ENCODE results near the gene KCNK2.

The KCNK2 gene

GRCh38 chr1:215192306-215192705 lies 109.8 kb downstream of the KCNK2 start:
- no peak for TF ChIP-seq CTCF (IDR thresholded peaks at IDR 0.05; ENCODE audit: insufficient read depth, low read length)
- TF ChIP-seq REST (IDR thresholded peaks at IDR 0.05; ENCODE audit: insufficient replicate concordance, low read depth), result no peak
- TF ChIP-seq GABPA (IDR thresholded peaks at IDR 0.05; ENCODE audit: low read depth), result no peak
- no peak for TF ChIP-seq SPI1 (IDR thresholded peaks at IDR 0.05; ENCODE audit: borderline replicate concordance, low read depth)
- TF ChIP-seq POLR2AphosphoS5 (IDR thresholded peaks at IDR 0.05; ENCODE audit: low read depth), result no peak
- DNase-seq (ENCODE audit: low read depth in 1 of 2, low spot score in 1 of 2), result no peak
- H3K27ac ChIP-seq (replicated peaks), result no peak overlapping the region
- H3K4me3 ChIP-seq (replicated peaks; ENCODE audit: insufficient read depth, low read length), result no peak overlapping the region
- H3K27me3 ChIP-seq (ENCODE audit: insufficient read depth, poor library complexity, severe bottlenecking), result no peaks in the 10 kb centered on the region

DNA sequence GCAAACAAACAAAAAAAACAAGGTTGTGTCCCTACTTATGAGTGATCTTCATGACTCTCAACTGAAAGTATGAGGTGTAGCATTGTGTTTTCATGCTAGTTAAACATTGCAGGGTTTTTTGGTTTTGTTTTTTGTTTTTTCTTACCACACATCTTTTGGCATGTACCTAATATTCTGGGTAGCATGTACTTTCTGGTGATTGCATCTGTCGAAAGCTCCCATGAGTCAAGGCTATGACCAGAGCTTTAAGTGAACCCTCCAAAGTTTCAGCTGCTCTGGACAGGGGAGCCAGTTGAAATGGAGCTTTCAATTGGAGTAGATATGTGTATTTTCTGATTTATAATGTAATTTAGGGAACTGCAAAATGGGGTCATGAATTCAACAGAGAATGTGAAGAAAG lies 115.5 kb downstream of the KCNK2 start:
- TF ChIP-seq CTCF (IDR thresholded peaks at IDR 0.05; ENCODE audit: insufficient read depth, low read length), result no peak
- TF ChIP-seq REST (IDR thresholded peaks at IDR 0.05; ENCODE audit: insufficient replicate concordance, low read depth), result no peak
- TF ChIP-seq GABPA (IDR thresholded peaks at IDR 0.05; ENCODE audit: low read depth), result no peak
- no peak for TF ChIP-seq SPI1 (IDR thresholded peaks at IDR 0.05; ENCODE audit: borderline replicate concordance, low read depth)
- TF ChIP-seq POLR2AphosphoS5 (IDR thresholded peaks at IDR 0.05; ENCODE audit: low read depth), result no peak
- DNase-seq (ENCODE audit: low read depth in 1 of 2, low spot score in 1 of 2), result no peak
- H3K4me3 ChIP-seq (replicated peaks; ENCODE audit: insufficient read depth, low read length), result no peak overlapping the region
- H3K27me3 ChIP-seq (ENCODE audit: insufficient read depth, poor library complexity, severe bottlenecking), result no peaks in the 10 kb centered on the region
- no peak overlapping the region for H3K27ac ChIP-seq (replicated peaks)

- H3K27ac ChIP-seq (replicated peaks), result no peak overlapping the region
- no peaks in the 10 kb centered on the region for H3K27me3 ChIP-seq (ENCODE audit: insufficient read depth, poor library complexity, severe bottlenecking)
- no peak for DNase-seq (ENCODE audit: low read depth in 1 of 2, low spot score in 1 of 2)
- no peak overlapping the region for H3K4me3 ChIP-seq (replicated peaks; ENCODE audit: insufficient read depth, low read length)
- TF ChIP-seq SPI1 (IDR thresholded peaks at IDR 0.05; ENCODE audit: borderline replicate concordance, low read depth) (no peak), GABPA (IDR thresholded peaks at IDR 0.05; ENCODE audit: low read depth) (no peak), REST (IDR thresholded peaks at IDR 0.05; ENCODE audit: insufficient replicate concordance, low read depth) (no peak), CTCF (IDR thresholded peaks at IDR 0.05; ENCODE audit: insufficient read depth, low read length) (no peak), POLR2AphosphoS5 (IDR thresholded peaks at IDR 0.05; ENCODE audit: low read depth) (no peak)
Observed at GRCh38 chr1:215200121-215200520, 117.6 kb downstream of the KCNK2 start.
